ENCODE data around the gene COL6A2. TPM values are rescaled to one million over a fixed set of nuclear protein-coding genes. Genes with fewer than 3 reads are reported as not detected.

Gene COL6A2
- polyA plus RNA-seq, 3 donors = 0.01 TPM; not detected in 2

DNA sequence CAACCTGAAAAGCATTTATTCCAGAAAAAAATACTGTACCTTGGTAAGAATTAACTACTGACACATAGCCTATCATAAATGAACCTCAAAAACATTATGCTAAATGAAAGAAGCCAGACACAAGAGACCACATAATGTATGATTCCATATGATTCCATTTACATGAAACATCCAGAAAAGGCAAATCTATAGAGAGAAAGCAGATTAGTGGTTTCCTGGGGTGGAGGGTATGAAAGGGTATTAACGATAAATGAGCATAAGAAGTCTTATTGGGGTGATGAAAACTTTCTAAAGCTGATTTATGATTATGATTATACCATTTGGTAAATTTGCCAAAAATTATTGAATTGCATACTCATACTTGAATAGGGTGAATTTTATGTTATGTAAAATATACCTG, 10.3 kb upstream of the COL6A2 start:
- peaks cover 5 to 12% of the 10 kb centered on the region in 2 donors for H3K9me3 ChIP-seq (replicated peaks in 1 of 2; ENCODE audit: control insufficient read depth in 1 of 2, insufficient read depth in 1 of 2, low read length in 2 of 2)
- Mint-ChIP-seq H3K27me3 (ENCODE audit: low read depth in 3 of 3) (peaks cover 0 to 6% (median 2%) of the 10 kb centered on the region in 3 donors), H3K4me3 (no peak overlapping the region), H3K36me3 (no peaks in the 10 kb centered on the region), H3K9me3 (peaks cover 14 to 49% (median 21%) of the 10 kb centered on the region in 7 donors), H3K27ac (no peak overlapping the region), H3K4me1 (no peaks in the 10 kb centered on the region)
- H3K27ac ChIP-seq (ENCODE audit: low read depth in 1 of 2, low read length in 2 of 2) = no peak overlapping the region
- WGBS (ENCODE audit: insufficient coverage) = no CpG with 5 or more reads among the region's 1 CpG
- no peak for DNase-seq
- TF ChIP-seq, protein P1, sequence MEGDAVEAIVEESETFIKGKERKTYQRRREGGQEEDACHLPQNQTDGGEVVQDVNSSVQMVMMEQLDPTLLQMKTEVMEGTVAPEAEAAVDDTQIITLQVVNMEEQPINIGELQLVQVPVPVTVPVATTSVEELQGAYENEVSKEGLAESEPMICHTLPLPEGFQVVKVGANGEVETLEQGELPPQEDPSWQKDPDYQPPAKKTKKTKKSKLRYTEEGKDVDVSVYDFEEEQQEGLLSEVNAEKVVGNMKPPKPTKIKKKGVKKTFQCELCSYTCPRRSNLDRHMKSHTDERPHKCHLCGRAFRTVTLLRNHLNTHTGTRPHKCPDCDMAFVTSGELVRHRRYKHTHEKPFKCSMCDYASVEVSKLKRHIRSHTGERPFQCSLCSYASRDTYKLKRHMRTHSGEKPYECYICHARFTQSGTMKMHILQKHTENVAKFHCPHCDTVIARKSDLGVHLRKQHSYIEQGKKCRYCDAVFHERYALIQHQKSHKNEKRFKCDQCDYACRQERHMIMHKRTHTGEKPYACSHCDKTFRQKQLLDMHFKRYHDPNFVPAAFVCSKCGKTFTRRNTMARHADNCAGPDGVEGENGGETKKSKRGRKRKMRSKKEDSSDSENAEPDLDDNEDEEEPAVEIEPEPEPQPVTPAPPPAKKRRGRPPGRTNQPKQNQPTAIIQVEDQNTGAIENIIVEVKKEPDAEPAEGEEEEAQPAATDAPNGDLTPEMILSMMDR (IDR thresholded peaks at IDR 0.05) = no peak
- H3K4me3 ChIP-seq (replicated peaks in 1 of 3; ENCODE audit: low read depth in 2 of 3, low read length in 3 of 3) = no peak overlapping the region
- H3K4me2 ChIP-seq (replicated peaks; ENCODE audit: extremely low read depth, low read length, poor library complexity, severe bottlenecking) = no peak overlapping the region
- no peak overlapping the region for H3K9ac ChIP-seq (ENCODE audit: insufficient read depth, low read length, poor library complexity, severe bottlenecking)
- no peaks in the 10 kb centered on the region for H3K79me2 ChIP-seq (ENCODE audit: insufficient read depth, low read length)
- no peaks in the 10 kb centered on the region for H3K36me3 ChIP-seq (replicated peaks in 1 of 2; ENCODE audit: control insufficient read depth in 1 of 2, insufficient read depth in 2 of 2, low read length in 2 of 2)
- no peak overlapping the region for H2AFZ ChIP-seq (ENCODE audit: insufficient read depth, low read depth, low read length, poor library complexity, severe bottlenecking)
- H4K20me1 ChIP-seq (ENCODE audit: insufficient read depth, low read length) = no peaks in the 10 kb centered on the region
- no peaks in the 10 kb centered on the region for H3K4me1 ChIP-seq (ENCODE audit: control insufficient read depth in 1 of 2, insufficient read depth in 2 of 2, low read length in 2 of 2)
- intact Hi-C loops (cut with micrococcal nuclease) = no loop called here
- no peaks in the 10 kb centered on the region for H3K27me3 ChIP-seq (ENCODE audit: control insufficient read depth in 2 of 2, insufficient read depth in 2 of 2, low read length in 2 of 2)

DNA sequence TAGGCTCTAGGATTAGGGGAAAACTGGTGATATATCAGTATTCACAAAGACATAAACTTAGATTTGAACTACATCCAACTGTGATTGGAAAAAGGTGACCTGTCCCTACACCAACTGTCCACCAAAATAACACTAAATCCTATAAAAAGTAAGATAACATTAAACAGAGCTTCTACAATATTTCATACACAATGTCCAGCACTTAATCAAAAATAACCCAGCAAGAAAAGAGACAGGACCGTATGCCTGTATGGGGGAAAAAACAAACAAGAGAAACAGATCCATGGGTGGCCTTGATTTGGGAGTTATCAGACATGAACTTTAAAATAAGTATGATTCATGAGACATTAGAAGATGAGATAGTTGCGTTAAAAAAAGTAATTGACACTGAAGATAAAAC, 9.7 kb upstream of the COL6A2 start:
- no peak overlapping the region for H3K9ac ChIP-seq (ENCODE audit: insufficient read depth, low read length, poor library complexity, severe bottlenecking)
- H3K27me3 Mint-ChIP-seq (ENCODE audit: low read depth in 3 of 3) = peaks cover 0 to 6% (median 2%) of the 10 kb centered on the region in 3 donors
- H3K9me3 ChIP-seq (replicated peaks in 1 of 2; ENCODE audit: control insufficient read depth in 1 of 2, insufficient read depth in 1 of 2, low read length in 2 of 2) = peaks cover 5 to 12% of the 10 kb centered on the region in 2 donors
- H3K27ac Mint-ChIP-seq = no peak overlapping the region
- no peaks in the 10 kb centered on the region for H3K79me2 ChIP-seq (ENCODE audit: insufficient read depth, low read length)
- no peak overlapping the region for H3K4me2 ChIP-seq (replicated peaks; ENCODE audit: extremely low read depth, low read length, poor library complexity, severe bottlenecking)
- no peak overlapping the region for H3K4me3 Mint-ChIP-seq
- intact Hi-C loops (cut with micrococcal nuclease) = no loop called here
- no peak overlapping the region for H2AFZ ChIP-seq (ENCODE audit: insufficient read depth, low read depth, low read length, poor library complexity, severe bottlenecking)
- H3K27ac ChIP-seq (ENCODE audit: low read depth in 1 of 2, low read length in 2 of 2) = no peak overlapping the region
- TF ChIP-seq, protein P1 (IDR thresholded peaks at IDR 0.05) = no peak
- no peaks in the 10 kb centered on the region for H4K20me1 ChIP-seq (ENCODE audit: insufficient read depth, low read length)
- no peaks in the 10 kb centered on the region for H3K4me1 ChIP-seq (ENCODE audit: control insufficient read depth in 1 of 2, insufficient read depth in 2 of 2, low read length in 2 of 2)
- H3K36me3 Mint-ChIP-seq = no peaks in the 10 kb centered on the region
- WGBS (ENCODE audit: insufficient coverage) = no CpG with 5 or more reads among the region's 2 CpGs
- no peak for DNase-seq
- H3K36me3 ChIP-seq (replicated peaks in 1 of 2; ENCODE audit: control insufficient read depth in 1 of 2, insufficient read depth in 2 of 2, low read length in 2 of 2) = no peaks in the 10 kb centered on the region
- H3K9me3 Mint-ChIP-seq = peaks cover 14 to 49% (median 21%) of the 10 kb centered on the region in 7 donors
- H3K4me1 Mint-ChIP-seq = no peaks in the 10 kb centered on the region
- H3K4me3 ChIP-seq (replicated peaks in 1 of 3; ENCODE audit: low read depth in 2 of 3, low read length in 3 of 3) = no peak overlapping the region
- no peaks in the 10 kb centered on the region for H3K27me3 ChIP-seq (ENCODE audit: control insufficient read depth in 2 of 2, insufficient read depth in 2 of 2, low read length in 2 of 2)

Measured in CD14-positive monocyte (primary cell).